ENCODE results near the gene IGFALS.

The IGFALS gene

DNA sequence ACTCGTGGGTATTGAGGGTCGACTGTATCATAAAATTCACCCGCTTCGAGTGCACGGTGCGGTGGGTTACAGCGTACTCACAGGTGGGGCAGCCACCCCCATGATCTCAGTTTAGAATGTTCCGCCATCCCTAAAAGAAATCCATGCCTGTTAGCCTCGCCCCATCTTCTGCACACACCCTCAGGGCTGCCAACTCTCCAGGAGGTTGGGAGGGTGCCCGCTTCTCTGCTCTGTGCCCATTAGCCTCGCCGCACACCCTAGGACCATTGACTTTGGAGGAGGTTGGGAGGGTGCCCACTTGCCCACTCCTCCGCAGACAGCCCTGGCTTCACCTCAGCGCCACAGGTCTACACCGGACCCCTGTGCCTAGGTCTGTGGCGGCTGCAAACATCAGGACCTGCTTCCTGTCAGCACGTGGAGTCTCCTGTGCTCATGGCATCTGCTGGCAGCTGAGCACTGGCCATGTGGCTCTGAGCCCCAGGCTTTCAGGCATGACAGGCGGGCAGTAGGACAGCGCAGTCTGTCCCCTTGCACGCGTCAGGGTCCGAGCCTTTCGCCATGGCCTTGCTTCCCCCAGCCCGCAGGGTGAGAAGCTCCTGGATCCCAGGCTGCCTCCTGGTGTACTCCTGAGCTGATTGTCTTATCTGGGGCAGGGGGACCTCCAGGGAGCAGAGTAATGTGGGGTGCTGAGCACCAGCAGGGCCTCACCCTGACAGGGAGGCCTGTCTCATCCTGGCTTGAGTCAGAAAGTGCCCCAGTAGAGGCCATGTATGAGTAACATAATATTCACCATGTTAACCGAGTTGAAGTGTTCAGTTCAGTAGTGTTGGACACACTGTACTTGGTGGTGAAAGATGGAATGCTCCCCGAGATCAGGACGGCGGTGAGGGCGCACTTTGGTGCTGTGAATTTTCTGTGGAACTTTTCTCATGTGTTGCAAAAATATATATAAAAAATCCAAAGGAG, 44.1 kb downstream of the IGFALS start:
- TF ChIP-seq, protein P1, sequence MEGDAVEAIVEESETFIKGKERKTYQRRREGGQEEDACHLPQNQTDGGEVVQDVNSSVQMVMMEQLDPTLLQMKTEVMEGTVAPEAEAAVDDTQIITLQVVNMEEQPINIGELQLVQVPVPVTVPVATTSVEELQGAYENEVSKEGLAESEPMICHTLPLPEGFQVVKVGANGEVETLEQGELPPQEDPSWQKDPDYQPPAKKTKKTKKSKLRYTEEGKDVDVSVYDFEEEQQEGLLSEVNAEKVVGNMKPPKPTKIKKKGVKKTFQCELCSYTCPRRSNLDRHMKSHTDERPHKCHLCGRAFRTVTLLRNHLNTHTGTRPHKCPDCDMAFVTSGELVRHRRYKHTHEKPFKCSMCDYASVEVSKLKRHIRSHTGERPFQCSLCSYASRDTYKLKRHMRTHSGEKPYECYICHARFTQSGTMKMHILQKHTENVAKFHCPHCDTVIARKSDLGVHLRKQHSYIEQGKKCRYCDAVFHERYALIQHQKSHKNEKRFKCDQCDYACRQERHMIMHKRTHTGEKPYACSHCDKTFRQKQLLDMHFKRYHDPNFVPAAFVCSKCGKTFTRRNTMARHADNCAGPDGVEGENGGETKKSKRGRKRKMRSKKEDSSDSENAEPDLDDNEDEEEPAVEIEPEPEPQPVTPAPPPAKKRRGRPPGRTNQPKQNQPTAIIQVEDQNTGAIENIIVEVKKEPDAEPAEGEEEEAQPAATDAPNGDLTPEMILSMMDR (IDR thresholded peaks at IDR 0.05; ENCODE audit: extremely low read depth, insufficient read depth, missing control alignments) = no peak
- no peak for DNase-seq (ENCODE audit: low spot score)
- in situ Hi-C loops (cut with MboI; ENCODE audit: low pct_unique_long_range_greater_than_20kb, low sequenced_read_pairs, unreplicated experiment) = no loop called here

DNA sequence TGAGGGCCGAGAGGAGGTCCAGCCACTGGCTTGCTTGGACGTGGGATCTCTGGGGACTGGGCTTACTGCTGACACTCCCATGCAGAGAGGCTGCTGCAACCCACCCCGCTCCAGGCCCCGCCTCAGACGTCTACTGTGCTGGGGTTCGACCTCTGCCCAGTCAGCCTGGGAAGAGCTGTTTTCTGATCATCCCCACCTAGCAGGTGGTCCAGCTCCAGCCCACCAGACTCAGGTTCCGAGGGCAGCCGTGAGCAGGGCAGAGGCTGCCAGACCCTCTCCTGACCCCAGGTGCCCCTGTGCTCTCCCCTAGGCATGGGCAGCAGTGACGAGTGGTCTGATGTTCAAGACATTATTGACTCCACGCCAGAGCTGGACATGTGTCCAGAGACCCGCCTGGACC, 45.6 kb downstream of the IGFALS start:
- in situ Hi-C loops (cut with MboI; ENCODE audit: low pct_unique_long_range_greater_than_20kb, low sequenced_read_pairs, unreplicated experiment) = no loop called here
- TF ChIP-seq, protein P1 (IDR thresholded peaks at IDR 0.05; ENCODE audit: extremely low read depth, insufficient read depth, missing control alignments) = no peak
- no peak for DNase-seq (ENCODE audit: low spot score)

DNA sequence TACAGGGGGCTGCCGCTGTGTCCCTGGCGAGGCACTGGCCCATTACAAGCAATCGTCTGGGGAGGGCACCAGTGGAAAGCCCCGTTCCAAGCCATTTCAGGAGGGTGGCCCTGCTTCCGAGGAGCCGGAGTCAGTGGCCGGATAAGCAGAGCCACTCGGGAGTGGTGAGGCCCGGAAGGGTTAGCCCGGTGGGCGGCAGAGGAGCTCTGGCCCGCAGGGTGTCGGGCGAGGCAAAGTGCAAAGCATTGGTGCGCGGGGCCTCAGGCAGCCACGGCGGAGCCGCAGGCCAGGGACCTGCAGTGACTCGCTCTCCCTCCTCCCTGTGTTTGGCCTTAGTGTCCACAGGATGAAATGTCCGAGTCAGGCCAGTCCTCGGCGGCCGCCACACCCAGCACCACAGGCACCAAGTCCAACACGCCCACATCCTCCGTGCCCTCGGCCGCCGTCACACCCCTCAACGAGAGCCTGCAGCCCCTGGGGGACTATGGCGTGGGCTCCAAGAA, 46.8 kb downstream of the IGFALS start:
- no peak for DNase-seq (ENCODE audit: low spot score)
- in situ Hi-C loops (cut with MboI; ENCODE audit: low pct_unique_long_range_greater_than_20kb, low sequenced_read_pairs, unreplicated experiment) = no loop called here
- TF ChIP-seq, protein P1 (IDR thresholded peaks at IDR 0.05; ENCODE audit: extremely low read depth, insufficient read depth, missing control alignments) = no peak

DNA sequence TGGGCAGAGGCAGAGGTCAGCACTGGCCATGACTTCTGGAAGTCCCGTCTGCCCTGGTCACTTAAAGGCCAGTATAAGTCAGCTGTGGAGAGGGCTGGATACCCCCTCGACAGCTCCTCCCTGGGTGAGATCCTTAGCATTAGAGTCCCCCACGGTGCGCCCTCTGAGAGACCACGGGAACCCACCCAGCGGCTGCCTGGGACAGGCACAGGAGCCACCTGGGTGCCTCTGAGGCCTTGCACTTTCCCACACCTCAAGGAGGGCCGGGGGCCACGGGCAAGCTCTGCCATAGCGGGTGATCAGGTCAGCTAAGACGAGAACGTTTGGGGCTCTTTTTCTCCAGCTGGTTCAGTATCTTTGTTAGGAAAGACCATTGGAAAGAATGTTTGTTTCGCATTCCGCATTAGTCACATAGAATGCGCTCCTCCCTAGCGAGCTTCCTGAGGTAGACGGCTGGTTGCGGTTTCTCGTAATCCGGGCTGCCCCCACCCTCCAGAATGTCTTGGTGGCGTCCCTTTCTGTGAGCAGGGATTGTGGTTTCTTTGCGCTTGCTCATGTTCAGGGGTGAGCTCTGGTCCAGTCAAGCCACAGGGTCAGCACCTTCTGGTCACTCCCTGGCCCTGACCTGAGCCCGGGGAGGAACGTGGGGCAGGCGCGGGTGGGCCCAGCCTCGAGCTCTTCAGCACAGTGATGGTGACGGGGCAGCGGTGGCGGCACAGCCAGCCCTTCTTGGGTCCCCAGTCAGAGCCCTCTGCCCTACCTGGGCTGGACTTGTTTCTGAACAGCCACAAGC, 47.4 kb downstream of the IGFALS start:
- TF ChIP-seq, protein P1 (IDR thresholded peaks at IDR 0.05; ENCODE audit: extremely low read depth, insufficient read depth, missing control alignments) = no peak
- no peak for DNase-seq (ENCODE audit: low spot score)
- in situ Hi-C loops (cut with MboI; ENCODE audit: low pct_unique_long_range_greater_than_20kb, low sequenced_read_pairs, unreplicated experiment) = no loop called here

DNA sequence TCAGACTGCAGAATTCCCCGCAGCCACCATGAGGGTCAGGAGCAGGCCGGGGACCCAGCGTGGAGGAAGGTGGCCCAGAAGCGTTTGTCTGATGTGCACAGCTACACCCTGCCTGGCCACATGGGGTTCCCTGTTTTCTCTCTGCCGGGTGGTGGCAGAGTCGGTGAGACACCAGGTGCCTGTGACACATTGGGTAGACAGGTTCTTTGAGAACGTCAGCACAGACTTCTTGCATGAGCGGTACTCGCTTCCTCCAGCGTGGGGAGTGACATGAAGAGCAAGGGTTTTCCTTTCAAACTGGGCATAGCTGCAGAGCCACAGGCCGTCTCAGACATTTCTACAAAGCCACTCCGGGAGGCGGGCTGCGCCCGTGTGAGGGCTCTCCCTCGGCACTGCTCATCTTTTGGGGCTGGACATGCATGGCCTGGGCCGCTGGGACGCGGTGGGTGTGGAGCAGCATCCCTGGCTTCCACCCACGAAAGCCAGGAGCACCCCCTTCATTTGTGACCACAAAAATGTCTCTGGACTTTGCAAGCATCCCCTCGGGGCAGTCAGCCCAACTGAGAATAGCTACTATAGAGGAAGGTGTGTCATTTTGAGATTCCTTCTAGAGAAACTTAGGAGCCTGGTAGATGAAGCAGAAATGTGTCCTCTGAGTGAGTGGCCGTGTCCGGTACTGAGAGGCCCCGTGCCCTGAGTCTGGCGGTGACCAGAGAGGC, 48.2 kb downstream of the IGFALS start:
- TF ChIP-seq, protein P1 (IDR thresholded peaks at IDR 0.05; ENCODE audit: extremely low read depth, insufficient read depth, missing control alignments) = no peak
- in situ Hi-C loops (cut with MboI; ENCODE audit: low pct_unique_long_range_greater_than_20kb, low sequenced_read_pairs, unreplicated experiment) = no loop called here
- no peak for DNase-seq (ENCODE audit: low spot score)

DNA sequence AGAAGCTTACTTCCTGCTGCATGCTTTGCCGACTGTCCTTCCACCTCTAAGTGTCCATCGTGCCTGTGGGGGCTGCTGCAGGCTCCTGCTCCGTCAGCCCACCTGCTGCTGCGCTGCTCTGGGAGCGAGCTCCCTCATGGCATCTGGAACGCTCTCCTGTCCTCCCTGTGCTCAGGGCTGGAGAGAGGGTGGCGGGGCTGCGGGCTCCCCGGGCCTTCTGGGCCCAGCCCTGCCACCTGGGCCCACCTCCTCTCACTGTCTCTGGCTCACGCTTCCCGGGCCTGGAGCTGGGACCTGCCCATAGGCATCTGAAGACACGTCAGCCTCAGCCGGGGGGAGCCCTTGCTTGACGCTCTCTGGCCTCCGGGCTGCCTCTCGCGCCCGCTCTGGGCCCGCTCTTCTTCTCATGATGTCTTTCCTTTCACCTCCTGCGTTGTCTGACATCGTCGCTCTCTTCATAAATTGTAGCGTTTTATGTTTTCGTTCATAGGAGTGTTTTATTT, 49.1 kb downstream of the IGFALS start:
- TF ChIP-seq, protein P1 (IDR thresholded peaks at IDR 0.05; ENCODE audit: extremely low read depth, insufficient read depth, missing control alignments) = no peak
- in situ Hi-C loops (cut with MboI; ENCODE audit: low pct_unique_long_range_greater_than_20kb, low sequenced_read_pairs, unreplicated experiment) = no loop called here
- DNase-seq (ENCODE audit: low spot score) = no peak
